IPS-20b (cell line): ENCODE data around the gene TSC2.
A peak's percentile ranks its signal among the peaks of the same experiment; 100 is the strongest.

Experiments used
- H3K27ac ChIP-seq: one replicate; pipeline ENCODE4 v1.5.1; 2013; ENCODE audit warnings: low read length
- H3K27me3 ChIP-seq: 2 replicates; pipeline ENCODE4 v1.6.1; 2013; ENCODE audit warnings: mild to moderate bottlenecking, low read length, inconsistent platforms; ENCODE audit not compliant: insufficient read depth
- H3K36me3 ChIP-seq: 2 replicates; pipeline ENCODE4 v1.6.1; 2013; ENCODE audit warnings: low read depth, mild to moderate bottlenecking, inconsistent platforms, low read length, moderate library complexity; ENCODE audit not compliant: insufficient read depth
- H3K4me1 ChIP-seq: 2 replicates; pipeline ENCODE4 v1.6.1; 2013; ENCODE audit warnings: mild to moderate bottlenecking, control low read depth, inconsistent platforms, low read length, moderate library complexity; ENCODE audit not compliant: insufficient read depth
- H3K4me3 ChIP-seq: 2 replicates; pipeline ENCODE4 v1.5.1; 2013; ENCODE audit warnings: mild to moderate bottlenecking, low read length, inconsistent platforms
- H3K9ac ChIP-seq: 2 replicates; pipeline ENCODE4 v1.6.1; 2013; ENCODE audit warnings: low read depth, mild to moderate bottlenecking, inconsistent platforms, low read length, moderate library complexity
- H3K9me3 ChIP-seq: 2 replicates; pipeline ENCODE4 v1.6.1; 2013; ENCODE audit warnings: mild to moderate bottlenecking, low read depth, low read length, inconsistent platforms; ENCODE audit not compliant: insufficient read depth

The TSC2 gene

DNA sequence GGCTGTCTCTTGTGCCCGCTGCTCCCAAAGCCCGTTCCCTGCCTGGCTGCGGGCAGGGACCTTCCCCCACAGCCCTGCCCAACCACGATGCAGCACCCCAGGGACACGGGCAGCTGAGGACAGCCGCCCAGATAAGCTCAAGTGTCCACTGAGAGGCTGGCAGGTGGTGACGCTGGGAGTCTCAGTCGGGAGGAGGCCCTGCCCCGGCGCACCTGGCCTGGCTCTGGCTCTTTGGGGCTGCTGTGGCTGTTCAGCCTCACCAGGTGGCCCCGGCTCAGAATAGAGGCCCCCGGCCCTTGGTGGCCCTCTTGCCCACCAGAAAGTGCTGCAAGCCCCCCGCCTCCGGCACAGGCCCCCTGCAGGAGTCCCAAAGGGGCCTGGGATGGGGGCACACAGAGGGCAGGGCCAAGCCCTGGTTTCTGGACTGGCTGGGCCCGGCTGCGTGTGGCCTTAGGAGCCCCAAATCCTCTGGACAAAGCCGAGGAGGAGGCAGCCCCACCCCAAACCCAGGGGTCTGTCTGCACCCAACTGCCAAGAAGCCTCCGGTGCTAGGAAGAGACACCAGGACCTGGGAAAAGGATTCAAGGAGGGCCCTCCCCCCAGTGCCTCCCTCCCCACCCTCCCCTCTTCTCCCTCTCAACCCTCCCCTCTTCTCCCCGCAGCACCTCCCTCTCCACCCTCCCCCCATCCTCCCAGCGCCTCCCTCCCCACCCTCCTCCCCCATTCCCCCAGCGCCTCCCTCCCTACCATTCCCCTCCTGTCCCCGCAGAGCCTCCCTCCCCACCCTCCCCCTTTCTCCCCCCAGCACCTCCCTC, 5.4 kb upstream of the TSC2 start:
- H3K36me3 ChIP-seq = peaks cover 7% of the 10 kb centered on the region; the same call in 1 of the 2 replicates
- H3K4me1 ChIP-seq = no peaks in the 10 kb centered on the region
- H3K27ac ChIP-seq = no peak overlapping the region
- H3K27me3 ChIP-seq = no peaks in the 10 kb centered on the region
- no peaks in the 10 kb centered on the region for H3K9me3 ChIP-seq
- no peak overlapping the region for H3K9ac ChIP-seq
- no peak overlapping the region for H3K4me3 ChIP-seq

DNA sequence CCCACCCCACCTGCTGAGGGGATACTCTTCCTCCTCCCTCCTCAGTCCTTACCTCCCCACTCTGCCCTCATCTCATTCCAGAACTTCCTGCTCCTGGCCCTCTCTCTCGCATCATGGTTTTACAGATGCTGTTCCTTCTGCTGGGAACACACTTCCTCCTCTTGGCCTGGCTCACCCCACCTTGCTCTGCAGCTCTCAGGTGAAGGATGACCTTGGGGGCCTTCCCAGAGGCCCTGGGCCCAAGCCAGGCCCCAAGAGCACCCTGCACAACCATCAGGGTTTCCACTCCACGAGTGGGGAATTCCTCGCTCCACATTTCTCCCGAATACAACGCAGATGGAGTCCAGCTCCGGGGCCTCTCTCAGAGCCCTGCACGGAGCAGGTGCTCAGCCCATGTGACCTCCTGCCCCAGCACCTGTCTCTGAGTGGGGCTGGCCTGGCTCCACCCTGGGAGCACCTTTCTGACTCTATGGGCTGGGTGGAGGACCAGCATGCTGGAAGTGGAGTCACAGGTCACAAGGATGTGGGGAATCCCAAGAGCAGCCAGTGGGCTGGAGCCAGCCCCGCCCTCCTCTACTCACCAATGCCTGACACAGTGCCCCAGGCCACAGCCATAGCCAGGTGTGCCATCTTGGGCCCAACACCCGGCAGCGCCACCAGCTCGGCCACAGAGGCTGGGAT, 4.7 kb upstream of the TSC2 start:
- H3K36me3 ChIP-seq = peaks cover 7% of the 10 kb centered on the region; the same call in 1 of the 2 replicates
- H3K4me3 ChIP-seq = no peak overlapping the region
- no peak overlapping the region for H3K27ac ChIP-seq
- H3K9me3 ChIP-seq = no peaks in the 10 kb centered on the region
- no peaks in the 10 kb centered on the region for H3K4me1 ChIP-seq
- H3K9ac ChIP-seq = no peak overlapping the region
- H3K27me3 ChIP-seq = no peaks in the 10 kb centered on the region

- Histone ChIP-seq H3K27ac (no peak overlapping the region), H3K27me3 (no peaks in the 10 kb centered on the region), H3K9ac (no peak overlapping the region)
Observed at GRCh38 chr16:2043667-2044451, 3.9 kb upstream of the TSC2 start.

GRCh38 chr16:2044541-2044940, 3.2 kb upstream of the TSC2 start:
- Histone ChIP-seq H3K4me3 (no peak overlapping the region), H3K36me3 (peaks cover 7% of the 10 kb centered on the region; the same call in 1 of the 2 replicates), H3K27ac (no peak overlapping the region), H3K9ac (no peak overlapping the region), H3K27me3 (no peaks in the 10 kb centered on the region), H3K4me1 (peaks cover 4% of the 10 kb centered on the region; the same call in 1 of the 2 replicates), H3K9me3 (no peaks in the 10 kb centered on the region)

More at GRCh38 chr16:2043667-2044451, 3.9 kb upstream of the TSC2 start:
- H3K4me1 ChIP-seq = peaks cover 4% of the 10 kb centered on the region; the same call in 1 of the 2 replicates
- H3K36me3 ChIP-seq = peaks cover 7% of the 10 kb centered on the region; the same call in 1 of the 2 replicates
- no peak overlapping the region for H3K4me3 ChIP-seq
- H3K9me3 ChIP-seq = no peaks in the 10 kb centered on the region

DNA sequence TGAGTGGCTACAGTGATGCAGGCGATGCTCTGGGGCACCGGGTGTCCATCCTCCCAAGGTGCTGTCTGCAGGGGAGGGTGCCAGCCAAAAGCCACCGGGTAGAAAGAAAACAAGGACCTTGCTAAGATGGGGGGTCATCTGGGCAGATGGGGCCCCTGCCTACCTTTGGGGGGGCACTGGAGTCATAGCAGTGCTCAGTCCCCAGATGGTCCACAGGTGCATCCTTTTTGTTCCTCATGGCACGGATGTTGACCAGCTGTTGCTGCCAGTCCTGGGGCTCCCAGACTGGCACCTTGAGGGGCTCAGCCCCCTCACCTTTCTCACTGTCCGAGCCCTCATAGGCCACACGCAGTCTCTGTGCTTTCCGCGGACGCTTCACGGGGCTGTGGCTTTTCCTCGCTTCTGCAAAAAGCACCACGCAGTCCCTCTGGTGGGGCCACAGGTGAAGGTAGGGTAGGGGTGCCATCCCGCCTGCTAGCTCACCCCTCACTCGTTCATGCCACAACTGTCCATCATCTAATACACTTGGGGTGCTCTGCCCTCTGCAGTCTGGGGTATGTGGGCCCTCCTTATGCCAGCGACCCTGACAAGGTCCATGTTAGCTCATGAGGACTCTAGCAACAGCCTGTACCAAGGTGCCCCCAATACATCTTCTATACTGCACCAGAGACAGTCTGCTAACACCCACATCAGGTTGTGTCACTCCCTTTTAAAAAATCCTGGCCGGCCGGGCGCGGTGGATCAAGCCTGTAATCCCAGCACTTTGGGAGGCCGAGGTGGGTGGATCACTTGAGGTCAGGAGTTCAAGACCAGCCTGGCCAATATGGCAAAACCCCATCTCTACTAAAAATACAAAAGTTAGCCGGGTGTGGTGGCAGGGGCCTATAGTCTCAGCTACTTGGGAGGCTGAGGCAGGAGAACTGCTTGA, 1.6 kb upstream of the TSC2 start:
- peaks cover 17% of the 10 kb centered on the region; the same call in 1 of the 2 replicates for H3K36me3 ChIP-seq
- H3K9ac ChIP-seq = no peak overlapping the region

GRCh38 chr16:2046893-2047329, 874 bp upstream of the TSC2 start:
- no peak overlapping the region for H3K27ac ChIP-seq
- peaks cover 22% of the 10 kb centered on the region; the same call in 1 of the 2 replicates for H3K36me3 ChIP-seq
- H3K9ac ChIP-seq = peak overlapping the region; percentile 86; the same call in 1 of the 2 replicates
- no peaks in the 10 kb centered on the region for H3K27me3 ChIP-seq
- peaks cover 4% of the 10 kb centered on the region; the same call in 1 of the 2 replicates for H3K4me1 ChIP-seq
- H3K9me3 ChIP-seq = no peaks in the 10 kb centered on the region
- peak overlapping the region; percentile 89 for H3K4me3 ChIP-seq

More for the DNA sequence above, 1.6 kb upstream of the TSC2 start:
- Histone ChIP-seq H3K27me3 (no peaks in the 10 kb centered on the region), H3K4me1 (peaks cover 4% of the 10 kb centered on the region; the same call in 1 of the 2 replicates), H3K9me3 (no peaks in the 10 kb centered on the region), H3K4me3 (peak overlapping the region; percentile 89; the same call in 1 of the 2 replicates), H3K27ac (no peak overlapping the region)

- no peaks in the 10 kb centered on the region for H3K27me3 ChIP-seq
- H3K9ac ChIP-seq = peak overlapping the region; percentile 79; the same call in 1 of the 2 replicates
- peaks cover 30% of the 10 kb centered on the region; the same call in 1 of the 2 replicates for H3K36me3 ChIP-seq
- H3K4me3 ChIP-seq = peak overlapping the region; percentile 89
- no peak overlapping the region for H3K27ac ChIP-seq
- no peaks in the 10 kb centered on the region for H3K9me3 ChIP-seq
- peaks cover 4% of the 10 kb centered on the region; the same call in 1 of the 2 replicates for H3K4me1 ChIP-seq
Observed at GRCh38 chr16:2048116-2048543, 345 bp downstream of the TSC2 start.

- Histone ChIP-seq H3K36me3 (peaks cover 38% of the 10 kb centered on the region; the same call in 1 of the 2 replicates), H3K4me1 (peaks cover 4% of the 10 kb centered on the region; the same call in 1 of the 2 replicates), H3K27me3 (no peaks in the 10 kb centered on the region), H3K9me3 (no peaks in the 10 kb centered on the region), H3K4me3 (no peak overlapping the region), H3K9ac (no peak overlapping the region), H3K27ac (no peak overlapping the region)
Observed at GRCh38 chr16:2053211-2053610, 5.4 kb downstream of the TSC2 start.

DNA sequence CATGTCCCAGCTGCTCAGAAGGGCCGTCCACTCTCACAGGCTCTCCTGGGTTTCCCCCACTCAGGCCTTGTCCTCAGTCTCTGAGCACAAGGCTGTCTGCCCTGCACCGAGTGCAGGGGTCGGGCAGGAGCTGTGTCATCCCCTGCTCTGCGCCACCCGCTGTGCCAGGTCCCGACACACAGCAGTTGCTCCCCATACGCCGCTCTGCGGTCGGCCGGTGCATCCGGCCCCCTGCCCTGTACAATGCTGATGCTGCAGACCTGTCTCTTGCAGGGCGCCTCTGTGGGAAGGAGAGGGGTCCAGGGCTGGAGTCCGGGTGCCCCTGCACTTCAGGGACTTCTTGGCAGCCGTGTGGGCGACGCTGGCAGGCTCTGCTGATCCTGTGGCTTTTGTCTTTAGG, 6.1 kb downstream of the TSC2 start:
- no peak overlapping the region for H3K9ac ChIP-seq
- H3K9me3 ChIP-seq = no peaks in the 10 kb centered on the region
- no peak overlapping the region for H3K4me3 ChIP-seq
- H3K4me1 ChIP-seq = no peaks in the 10 kb centered on the region
- no peak overlapping the region for H3K27ac ChIP-seq
- H3K36me3 ChIP-seq = peaks cover 38% of the 10 kb centered on the region; the same call in 1 of the 2 replicates
- no peaks in the 10 kb centered on the region for H3K27me3 ChIP-seq

DNA sequence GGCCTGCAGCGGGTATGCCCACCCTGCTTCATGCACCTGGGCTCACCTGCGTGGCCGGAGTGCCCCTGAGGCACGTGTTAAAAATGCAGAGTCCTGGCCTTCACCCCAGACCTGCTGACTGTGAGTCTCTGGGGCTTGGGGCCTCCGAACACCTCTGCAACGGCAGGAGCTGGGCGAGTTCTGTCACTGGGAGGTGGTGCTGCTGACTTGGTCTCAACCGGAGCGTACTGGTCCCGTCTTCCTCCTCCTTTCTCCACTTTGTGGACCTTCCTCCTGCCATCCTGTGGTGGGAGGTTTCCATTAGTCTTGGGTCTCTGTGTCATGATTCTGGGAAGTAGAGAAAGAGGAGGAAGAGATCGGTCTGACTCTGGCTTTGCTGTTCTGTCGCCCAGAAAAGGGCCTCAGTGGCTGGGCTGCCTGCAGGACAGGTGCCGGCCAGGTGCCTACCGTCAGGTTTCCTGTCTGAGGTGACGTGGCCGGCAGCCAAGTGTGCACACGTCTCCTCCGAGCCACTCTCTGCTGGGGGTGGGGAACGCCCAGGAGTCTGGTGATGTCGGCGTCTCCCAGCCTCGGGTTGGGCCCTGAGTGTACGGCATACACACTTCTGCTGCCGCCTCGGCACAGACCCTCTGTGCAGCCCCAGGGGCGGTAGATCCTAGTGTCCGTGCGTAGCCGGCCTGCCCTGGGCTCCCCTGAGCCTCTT, 6.9 kb downstream of the TSC2 start:
- Histone ChIP-seq H3K27me3 (no peaks in the 10 kb centered on the region), H3K9me3 (no peaks in the 10 kb centered on the region), H3K9ac (no peak overlapping the region), H3K27ac (no peak overlapping the region), H3K4me3 (no peak overlapping the region), H3K36me3 (peaks cover 38% of the 10 kb centered on the region; the same call in 1 of the 2 replicates), H3K4me1 (no peaks in the 10 kb centered on the region)
